AG09319 (cell line): ENCODE results near the gene GRK6.
A peak's percentile ranks its signal among the peaks of the same experiment; 100 is the strongest.

Experiments used
- DNase-seq: peaks from one replicate; pipeline ENCODE4 v3.0.0-alpha.2; 2010; ENCODE audit warnings: low read depth; ENCODE audit errors: extremely low read depth
- TF ChIP-seq, protein P1 (sequence below): IDR thresholded peaks from 2 replicates; pipeline ENCODE4 v1.5.1; 2011; ENCODE audit warnings: low read depth, mild to moderate bottlenecking, inconsistent platforms, low read length, moderate library complexity

Gene GRK6

DNA sequence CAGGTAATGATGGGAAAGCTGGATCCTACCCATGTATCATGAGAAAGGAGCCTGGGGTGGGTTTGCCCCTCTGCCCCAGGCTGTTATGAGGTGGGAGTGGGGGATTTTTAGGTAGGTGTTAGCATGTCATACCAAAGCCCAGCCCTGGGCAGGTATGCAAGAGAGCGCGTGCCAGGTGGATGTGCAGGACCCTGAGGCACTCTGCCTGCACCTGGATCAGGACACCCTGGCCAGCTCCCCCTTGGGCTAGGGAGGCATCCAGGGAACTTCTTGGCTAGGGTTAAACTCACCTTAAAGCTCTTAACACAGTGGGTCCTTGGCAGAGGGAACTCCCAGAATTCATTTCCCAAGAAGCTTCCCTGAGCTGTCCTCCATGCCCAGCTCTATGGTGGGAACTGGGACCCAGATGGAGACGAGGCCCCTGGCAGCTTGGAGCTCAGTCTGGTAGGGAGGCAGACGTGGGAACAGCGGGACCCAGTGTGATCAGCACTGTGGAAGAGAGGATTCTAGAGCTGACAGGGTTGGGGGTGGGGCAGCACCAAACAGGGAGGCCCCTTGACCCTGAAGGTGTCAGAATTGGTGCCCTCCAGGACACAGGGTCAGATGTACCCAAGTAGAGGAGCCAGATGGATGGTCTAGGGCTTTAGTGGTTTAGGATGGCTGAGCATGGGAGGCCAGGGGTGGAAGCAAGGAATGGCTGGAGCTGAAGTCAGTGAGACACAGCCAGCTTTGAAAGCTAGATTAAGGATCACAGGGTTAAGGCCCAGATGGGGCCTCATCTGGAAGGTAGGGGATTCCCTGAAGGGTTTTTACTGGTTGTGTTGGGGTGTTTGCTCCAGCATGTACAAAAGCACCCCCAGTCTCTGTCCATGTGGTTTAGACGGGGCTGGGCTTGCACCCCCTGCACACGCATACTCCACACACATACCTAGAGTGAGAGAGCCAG lies 17.9 kb downstream of the GRK6 start:
- DNase-seq: no peak
- TF ChIP-seq, protein P1, sequence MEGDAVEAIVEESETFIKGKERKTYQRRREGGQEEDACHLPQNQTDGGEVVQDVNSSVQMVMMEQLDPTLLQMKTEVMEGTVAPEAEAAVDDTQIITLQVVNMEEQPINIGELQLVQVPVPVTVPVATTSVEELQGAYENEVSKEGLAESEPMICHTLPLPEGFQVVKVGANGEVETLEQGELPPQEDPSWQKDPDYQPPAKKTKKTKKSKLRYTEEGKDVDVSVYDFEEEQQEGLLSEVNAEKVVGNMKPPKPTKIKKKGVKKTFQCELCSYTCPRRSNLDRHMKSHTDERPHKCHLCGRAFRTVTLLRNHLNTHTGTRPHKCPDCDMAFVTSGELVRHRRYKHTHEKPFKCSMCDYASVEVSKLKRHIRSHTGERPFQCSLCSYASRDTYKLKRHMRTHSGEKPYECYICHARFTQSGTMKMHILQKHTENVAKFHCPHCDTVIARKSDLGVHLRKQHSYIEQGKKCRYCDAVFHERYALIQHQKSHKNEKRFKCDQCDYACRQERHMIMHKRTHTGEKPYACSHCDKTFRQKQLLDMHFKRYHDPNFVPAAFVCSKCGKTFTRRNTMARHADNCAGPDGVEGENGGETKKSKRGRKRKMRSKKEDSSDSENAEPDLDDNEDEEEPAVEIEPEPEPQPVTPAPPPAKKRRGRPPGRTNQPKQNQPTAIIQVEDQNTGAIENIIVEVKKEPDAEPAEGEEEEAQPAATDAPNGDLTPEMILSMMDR: no peak

GRCh38 chr5:177445052-177445916 lies 18.8 kb downstream of the GRK6 start:
- TF ChIP-seq, protein P1: no peak
- DNase-seq: no peak

GRCh38 chr5:177445917-177446199 lies 19.4 kb downstream of the GRK6 start:
- DNase-seq: no peak
- TF ChIP-seq, protein P1: no peak

DNA sequence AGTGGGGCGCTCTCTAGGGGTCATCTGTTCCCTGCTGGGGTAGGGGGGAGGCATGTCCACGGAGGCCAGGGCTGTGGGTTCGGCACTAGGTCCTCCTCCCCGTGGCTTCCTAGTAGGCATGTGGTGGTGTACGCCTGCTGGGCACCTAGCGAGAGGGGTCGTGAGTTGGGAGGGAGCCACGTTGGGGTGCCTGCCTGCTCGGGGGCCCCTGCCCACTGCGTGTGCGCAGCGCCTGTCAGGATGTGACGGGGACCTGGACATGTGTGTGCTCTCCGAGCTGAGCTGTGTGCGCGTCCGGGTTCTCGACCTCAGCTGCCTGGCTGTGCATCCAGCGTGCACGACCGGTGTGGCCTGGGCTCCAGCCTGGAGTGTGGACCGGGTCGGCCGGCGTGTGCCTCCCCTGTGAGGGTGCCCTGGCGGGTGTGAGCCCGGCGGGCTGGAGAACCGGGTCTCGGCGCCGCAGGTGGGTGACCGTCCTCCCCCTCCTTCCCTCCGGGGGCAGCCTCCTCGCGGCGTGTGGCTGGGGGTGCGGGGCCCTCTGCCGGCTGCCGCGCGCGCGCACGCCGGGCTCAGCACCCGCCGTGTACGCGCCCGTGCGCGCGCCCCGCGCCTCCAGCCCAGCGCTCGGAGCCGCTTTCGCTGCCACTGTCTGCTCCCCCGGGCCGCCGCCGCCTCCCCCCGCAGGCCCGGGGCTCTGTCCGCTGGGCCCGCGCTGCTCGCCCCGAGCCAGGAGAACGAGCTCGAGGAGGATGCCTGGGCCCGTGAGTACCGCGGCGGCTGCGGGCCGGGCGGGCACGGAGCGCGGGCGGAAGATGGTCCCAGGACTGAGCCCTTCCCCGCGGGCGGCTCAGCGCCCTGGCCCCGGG lies 20.0 kb downstream of the GRK6 start, which contains the start of gene PRR7:
Gene PRR7, plus strand, starts transcription at position 615 of the 866 bp plus-strand sequence. CDS start 8,254 bp downstream, outside the sequence.
- peak; percentile 30 for DNase-seq
- TF ChIP-seq, protein P1: no peak; the same call in 1 of the 2 replicates

GRCh38 chr5:177447066-177447610 lies 20.7 kb downstream of the GRK6 start:
- DNase-seq: no peak
- TF ChIP-seq, protein P1: no peak

DNA sequence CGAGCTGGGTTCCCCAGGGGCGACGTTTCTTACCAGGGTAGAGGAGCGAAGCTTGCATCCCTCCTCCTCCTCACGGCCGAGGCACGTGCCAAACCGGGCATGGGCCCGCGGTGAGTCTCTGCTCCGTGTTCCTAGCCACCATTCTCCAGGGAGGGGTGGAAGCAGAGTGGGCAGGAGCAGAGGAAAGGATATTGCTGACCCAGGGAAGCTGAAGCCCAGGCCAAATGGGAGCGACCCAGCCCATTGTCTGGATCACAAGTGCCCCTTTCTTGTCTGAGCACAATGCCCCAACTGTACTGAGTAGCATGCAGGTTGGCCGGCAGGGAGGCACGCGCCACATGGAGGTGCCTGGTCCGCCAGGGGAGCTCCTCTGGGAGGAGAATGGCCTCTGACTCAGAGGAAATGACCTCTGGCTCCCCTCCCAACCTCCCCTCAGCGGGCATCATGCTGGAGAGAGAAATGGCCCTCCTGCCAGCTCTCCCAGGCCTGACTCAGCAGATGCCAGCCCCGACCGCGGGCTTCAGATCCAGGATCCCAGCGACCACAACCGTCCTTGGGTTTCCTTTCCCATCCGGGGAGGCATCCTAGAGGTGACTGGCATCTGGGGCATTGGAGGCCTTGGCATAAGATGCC lies 21.3 kb downstream of the GRK6 start:
- TF ChIP-seq, protein P1: no peak
- DNase-seq: no peak
